Mesothelial cell of epicardium (in vitro differentiated cells): ENCODE measurements around the gene KHNYN. TPM values are rescaled to one million over a fixed set of nuclear protein-coding genes. Genes with fewer than 3 reads are reported as not detected.

Source experiments
- DNase-seq, 2 experiments: peaks; one replicate each; pipeline ENCODE4 v3.0.0; 2021; ENCODE audit warnings: low spot score in 2 of 2; ENCODE audit not compliant: unreplicated experiment in 2 of 2
- H3K27ac Mint-ChIP-seq: 2 replicates; pipeline ENCODE4 v1.8.0; 2021; ENCODE audit warnings: mixed read lengths
- H3K27me3 Mint-ChIP-seq: 2 replicates; pipeline ENCODE4 v1.8.0; 2021; ENCODE audit warnings: low read depth, mixed read lengths
- H3K36me3 Mint-ChIP-seq: 2 replicates; pipeline ENCODE4 v1.8.0; 2021; ENCODE audit warnings: mixed read lengths
- H3K4me1 Mint-ChIP-seq: 2 replicates; pipeline ENCODE4 v1.8.0; 2021; ENCODE audit warnings: mixed read lengths
- H3K4me3 Mint-ChIP-seq: 2 replicates; pipeline ENCODE4 v1.8.0; 2021; ENCODE audit warnings: mild to moderate bottlenecking, moderate library complexity, mixed read lengths
- H3K9me3 Mint-ChIP-seq: 2 replicates; pipeline ENCODE4 v1.8.0; 2021; ENCODE audit warnings: mixed read lengths
- total RNA-seq: library from RNA; stranded (reverse); gene quantifications from 3 replicates; pipeline ENCODE4 v1.2.1, GENCODE V29; 2021
- TF ChIP-seq, protein P1 (sequence below): fragments of 200-600 bp; sonication (generic); IDR thresholded peaks from one replicate; pipeline ENCODE4 v1.5.0; 2021; ENCODE audit warnings: antibody characterized with exemption; ENCODE audit not compliant: unreplicated experiment

The KHNYN gene
- total RNA-seq: 89.2 to 92.2 TPM (median 89.3 TPM) in 3 replicates

DNA sequence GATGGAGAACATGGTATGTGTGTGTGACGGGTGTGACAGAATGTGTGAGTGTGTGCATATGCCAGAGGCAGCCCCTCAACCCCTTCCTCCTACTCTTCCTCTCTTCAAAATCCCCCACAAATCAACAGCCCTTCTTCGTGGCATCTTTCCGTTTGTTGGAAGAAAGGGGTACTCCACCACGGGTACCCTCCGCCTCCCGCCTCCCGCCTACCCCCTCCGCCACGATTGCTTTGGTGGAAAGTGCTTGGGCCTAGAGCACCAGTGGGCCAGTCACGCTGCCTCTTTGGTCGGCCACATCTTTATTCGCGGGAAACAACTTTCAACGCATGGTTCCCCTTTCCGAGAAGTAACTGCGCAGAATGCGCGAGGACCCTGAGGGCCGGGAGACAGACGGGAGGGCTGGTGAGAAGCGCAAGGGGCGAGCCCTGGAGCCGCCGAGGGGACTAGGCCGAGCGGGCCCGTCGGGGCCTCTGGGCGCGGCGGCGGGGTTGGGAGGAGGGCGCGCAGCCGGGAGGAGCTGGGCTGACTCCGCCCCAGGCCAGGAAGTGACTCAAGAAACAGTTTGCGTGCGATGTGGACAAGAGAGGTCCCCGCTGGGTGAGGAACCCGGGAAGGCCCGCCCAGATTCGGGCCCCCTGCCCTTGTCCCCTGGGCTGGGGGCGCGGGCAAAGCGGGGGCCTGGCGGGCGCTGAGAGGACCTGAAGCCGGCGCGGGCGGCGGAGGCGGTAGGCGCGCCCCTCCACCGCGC lies at the start of gene KHNYN, which contains the start of gene CBLN3:
Gene KHNYN, plus strand, starts transcription at position 560 of the 748 bp plus-strand sequence. CDS start 777 bp downstream, outside the sequence.
Gene CBLN3, minus strand, starts transcription at position 274 of the 748 bp plus-strand sequence. CDS start 614 bp downstream, outside the sequence.
- Mint-ChIP-seq H3K9me3 (no peaks in the 10 kb centered on the region), H3K27ac (peak within 1 kb of the TSS; percentile 98), H3K36me3 (peaks cover 10% of the 10 kb centered on the region), H3K4me1 (peaks cover 52% of the 10 kb centered on the region), H3K27me3 (no peaks in the 10 kb centered on the region), H3K4me3 (peak within 1 kb of the TSS; percentile 84)
- TF ChIP-seq, protein P1, sequence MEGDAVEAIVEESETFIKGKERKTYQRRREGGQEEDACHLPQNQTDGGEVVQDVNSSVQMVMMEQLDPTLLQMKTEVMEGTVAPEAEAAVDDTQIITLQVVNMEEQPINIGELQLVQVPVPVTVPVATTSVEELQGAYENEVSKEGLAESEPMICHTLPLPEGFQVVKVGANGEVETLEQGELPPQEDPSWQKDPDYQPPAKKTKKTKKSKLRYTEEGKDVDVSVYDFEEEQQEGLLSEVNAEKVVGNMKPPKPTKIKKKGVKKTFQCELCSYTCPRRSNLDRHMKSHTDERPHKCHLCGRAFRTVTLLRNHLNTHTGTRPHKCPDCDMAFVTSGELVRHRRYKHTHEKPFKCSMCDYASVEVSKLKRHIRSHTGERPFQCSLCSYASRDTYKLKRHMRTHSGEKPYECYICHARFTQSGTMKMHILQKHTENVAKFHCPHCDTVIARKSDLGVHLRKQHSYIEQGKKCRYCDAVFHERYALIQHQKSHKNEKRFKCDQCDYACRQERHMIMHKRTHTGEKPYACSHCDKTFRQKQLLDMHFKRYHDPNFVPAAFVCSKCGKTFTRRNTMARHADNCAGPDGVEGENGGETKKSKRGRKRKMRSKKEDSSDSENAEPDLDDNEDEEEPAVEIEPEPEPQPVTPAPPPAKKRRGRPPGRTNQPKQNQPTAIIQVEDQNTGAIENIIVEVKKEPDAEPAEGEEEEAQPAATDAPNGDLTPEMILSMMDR: no peak
- DNase-seq: peak; percentile 66 to 83

DNA sequence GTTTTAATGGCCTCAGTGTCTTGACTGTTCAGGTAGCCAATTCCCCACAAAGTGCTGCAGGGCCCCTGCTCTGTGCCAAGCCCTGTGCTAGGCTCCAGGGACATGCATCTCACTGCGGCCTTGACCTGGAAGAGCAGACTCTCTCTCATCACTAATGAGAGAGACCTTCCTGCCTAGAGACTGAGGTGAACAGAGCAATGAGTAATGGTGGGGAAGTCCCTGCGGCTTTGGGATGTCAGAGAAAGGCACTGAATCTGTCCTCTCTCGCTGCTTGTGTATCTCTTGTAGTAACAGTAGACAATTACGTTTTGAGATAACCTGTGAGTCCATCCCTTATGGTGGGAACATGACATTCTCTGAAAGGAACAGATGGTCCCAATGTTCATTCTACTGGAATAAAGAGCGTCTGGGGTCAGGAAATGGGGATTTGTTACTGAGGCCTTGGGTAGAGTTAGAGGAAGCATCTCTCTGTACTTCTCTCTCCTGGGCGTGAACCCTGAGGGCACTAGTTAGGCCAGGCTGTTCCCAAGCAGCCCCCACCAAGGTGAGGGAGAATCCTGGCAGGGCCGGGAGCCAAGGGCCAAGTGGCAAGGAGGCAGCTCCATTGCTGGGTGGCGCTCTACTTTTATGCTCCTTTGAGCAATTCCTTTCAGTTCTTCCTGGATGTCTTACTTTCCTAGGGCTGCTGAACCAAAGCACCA lies 48.2 kb upstream of the KHNYN start:
- Mint-ChIP-seq H3K27me3 (no peaks in the 10 kb centered on the region), H3K4me3 (no peak overlapping the region), H3K27ac (peak overlapping the region; percentile 50), H3K4me1 (peaks cover 49% of the 10 kb centered on the region), H3K36me3 (peaks cover 8% of the 10 kb centered on the region), H3K9me3 (no peaks in the 10 kb centered on the region)
- TF ChIP-seq, protein P1: no peak
- DNase-seq: no peak

DNA sequence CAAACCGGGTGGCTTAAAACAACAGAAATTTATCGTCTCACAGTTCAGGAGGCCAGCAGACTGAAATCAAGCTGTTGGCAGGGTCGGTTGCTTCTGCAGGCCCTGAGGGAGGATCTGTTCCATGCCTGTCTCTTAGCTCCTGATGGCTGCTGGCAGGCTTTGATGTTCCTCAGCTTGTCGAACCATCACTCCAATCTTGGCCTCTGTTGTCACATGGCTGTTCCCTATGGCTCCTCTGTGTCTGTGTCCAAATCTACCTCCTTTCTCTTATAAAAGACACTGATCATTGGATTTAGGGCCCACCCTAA lies 47.7 kb upstream of the KHNYN start:
- TF ChIP-seq, protein P1: no peak
- Mint-ChIP-seq H3K27ac (peak overlapping the region; percentile 50), H3K36me3 (peaks cover 6% of the 10 kb centered on the region), H3K9me3 (no peaks in the 10 kb centered on the region), H3K4me1 (peaks cover 51% of the 10 kb centered on the region), H3K27me3 (no peaks in the 10 kb centered on the region), H3K4me3 (no peak overlapping the region)
- DNase-seq: no peak

DNA sequence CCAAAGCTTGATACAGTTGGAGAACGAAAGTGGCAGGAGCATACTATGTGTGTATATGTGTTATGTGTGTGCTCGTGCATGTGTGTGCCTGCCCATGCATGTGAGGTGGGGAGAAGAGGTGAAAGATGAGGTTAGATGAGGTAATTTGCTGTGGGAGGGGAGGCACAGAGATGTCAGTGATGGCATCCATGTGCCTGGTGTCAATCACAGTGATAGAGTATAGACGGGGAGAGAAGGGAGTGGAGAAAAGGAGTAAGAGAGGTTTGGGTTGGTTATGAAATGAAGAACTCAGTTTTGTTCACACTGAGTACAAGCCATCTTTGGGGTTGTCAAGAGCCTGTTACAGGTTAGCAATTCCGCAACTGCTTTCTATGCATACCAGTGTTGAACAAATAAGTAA lies 45.6 kb upstream of the KHNYN start:
- no peaks in the 10 kb centered on the region for H3K9me3 Mint-ChIP-seq
- peaks cover 39% of the 10 kb centered on the region for H3K4me1 Mint-ChIP-seq
- no peak overlapping the region for H3K27ac Mint-ChIP-seq
- DNase-seq: no peak
- no peak overlapping the region for H3K4me3 Mint-ChIP-seq
- TF ChIP-seq, protein P1: no peak
- H3K27me3 Mint-ChIP-seq: no peaks in the 10 kb centered on the region
- no peaks in the 10 kb centered on the region for H3K36me3 Mint-ChIP-seq

DNA sequence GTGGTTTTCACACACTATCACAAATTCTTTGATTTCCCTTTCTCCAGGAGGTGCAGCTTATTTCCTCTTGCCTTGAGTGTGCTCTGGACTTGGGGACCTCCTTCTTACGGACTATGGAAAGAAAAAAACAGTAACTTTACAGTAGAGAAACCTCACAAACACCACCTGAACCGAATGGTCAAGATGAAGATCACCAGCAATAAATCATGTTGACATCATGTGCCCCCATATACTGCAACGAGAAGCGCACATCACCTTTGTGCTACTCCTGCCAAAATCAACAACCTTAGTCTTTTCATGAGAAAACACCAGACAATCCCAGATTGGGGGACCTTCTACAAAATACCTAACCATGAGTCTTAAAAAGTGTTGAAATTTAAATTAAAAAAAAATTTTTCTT lies 44.2 kb upstream of the KHNYN start:
- H3K9me3 Mint-ChIP-seq: no peaks in the 10 kb centered on the region
- H3K4me3 Mint-ChIP-seq: no peak overlapping the region
- peaks cover 42% of the 10 kb centered on the region for H3K4me1 Mint-ChIP-seq
- H3K27ac Mint-ChIP-seq: no peak overlapping the region
- DNase-seq: no peak
- H3K27me3 Mint-ChIP-seq: no peaks in the 10 kb centered on the region
- H3K36me3 Mint-ChIP-seq: no peaks in the 10 kb centered on the region
- TF ChIP-seq, protein P1: no peak
